NCI-H2107 treated with DMSO at 0.1 percent for 48 hours (cell line): ENCODE data around the gene FBXO24.
"Not testable (repeated sequence)": the region's sequence is repeated elsewhere in the genome, so short reads cannot be mapped to it uniquely, and the experiment has no call there.

Experiments used
- DNase-seq: peaks from one replicate; lab custom pipeline; 2025; ENCODE audit not compliant: unreplicated experiment; lab: John Stamatoyannopoulos, UW

FBXO24 gene, protein sequence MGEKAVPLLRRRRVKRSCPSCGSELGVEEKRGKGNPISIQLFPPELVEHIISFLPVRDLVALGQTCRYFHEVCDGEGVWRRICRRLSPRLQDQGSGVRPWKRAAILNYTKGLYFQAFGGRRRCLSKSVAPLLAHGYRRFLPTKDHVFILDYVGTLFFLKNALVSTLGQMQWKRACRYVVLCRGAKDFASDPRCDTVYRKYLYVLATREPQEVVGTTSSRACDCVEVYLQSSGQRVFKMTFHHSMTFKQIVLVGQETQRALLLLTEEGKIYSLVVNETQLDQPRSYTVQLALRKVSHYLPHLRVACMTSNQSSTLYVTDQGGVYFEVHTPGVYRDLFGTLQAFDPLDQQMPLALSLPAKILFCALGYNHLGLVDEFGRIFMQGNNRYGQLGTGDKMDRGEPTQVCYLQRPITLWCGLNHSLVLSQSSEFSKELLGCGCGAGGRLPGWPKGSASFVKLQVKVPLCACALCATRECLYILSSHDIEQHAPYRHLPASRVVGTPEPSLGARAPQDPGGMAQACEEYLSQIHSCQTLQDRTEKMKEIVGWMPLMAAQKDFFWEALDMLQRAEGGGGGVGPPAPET

DNA sequence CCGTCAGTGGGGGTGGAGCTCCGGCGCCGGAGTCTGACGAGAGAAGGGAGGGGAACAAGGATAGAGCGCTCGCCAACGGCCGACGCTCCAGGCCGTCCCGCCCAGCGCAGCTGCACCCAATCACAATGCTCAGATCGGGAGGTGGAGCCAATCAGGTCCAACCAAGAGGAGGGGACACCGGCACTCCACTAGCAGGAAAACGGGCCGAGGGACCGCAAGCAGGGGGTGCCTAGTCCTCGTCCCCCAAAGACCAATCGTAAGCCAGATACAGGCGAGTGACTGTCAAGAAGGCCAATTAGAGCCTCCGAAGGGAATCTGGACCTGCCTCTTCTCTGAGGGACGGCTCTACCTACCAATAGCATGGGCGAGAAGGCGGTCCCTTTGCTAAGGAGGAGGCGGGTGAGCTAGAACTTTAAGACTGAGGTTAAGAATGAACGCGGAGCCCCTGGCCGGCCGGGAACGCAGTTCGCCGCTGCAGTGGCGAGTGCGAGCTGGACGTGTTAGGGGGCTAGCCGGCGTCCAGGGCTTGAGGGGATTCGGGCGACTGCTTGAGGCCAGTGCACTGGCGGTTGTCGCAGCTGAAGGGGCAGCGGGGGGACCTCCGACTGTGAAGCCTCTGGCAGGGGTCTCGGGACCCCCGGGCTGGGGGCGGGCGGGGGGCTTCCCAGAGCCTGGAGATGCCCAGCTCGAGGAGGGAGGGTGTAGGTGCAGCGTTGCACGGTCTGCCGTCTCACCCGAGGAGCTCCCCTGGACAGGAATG, at the start of gene FBXO24:
FBXO24 (plus strand) TSS at position 63 of the 760 bp plus-strand sequence; CDS start at position 361, 298 bp downstream.
- peak; percentile 99 for DNase-seq

DNA sequence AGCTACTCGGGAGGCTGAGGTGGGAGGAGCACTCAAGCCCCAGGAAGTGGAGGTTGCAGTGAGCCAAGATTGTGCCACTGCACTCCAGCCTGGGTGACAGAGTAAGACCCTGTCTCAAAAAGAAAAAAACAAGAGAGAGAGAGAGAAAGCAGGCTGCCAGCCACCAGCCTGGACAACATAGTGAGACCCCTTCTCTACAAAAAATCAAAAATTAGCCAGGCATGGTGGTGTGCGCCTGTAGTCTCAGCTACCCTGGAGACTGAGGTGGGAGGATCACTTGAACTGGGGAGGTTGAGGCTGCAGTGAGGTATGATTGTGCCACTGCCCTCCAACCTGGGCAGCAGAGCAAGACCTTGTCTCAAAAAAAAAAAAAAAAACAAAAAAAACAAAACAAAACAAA, 49.4 kb upstream of the FBXO24 start:
- DNase-seq, result not testable (repeated sequence)

- no peak for DNase-seq
These were observed 47.8 kb upstream of the FBXO24 start for GRCh38 chr7:100538348-100538653.

GRCh38 chr7:100538654-100539435, 47.3 kb upstream of the FBXO24 start, which contains the start of gene AGFG2:
Gene AGFG2 (plus strand): TSS chr7:100539203. CDS start chr7:100539347, 144 bp downstream.
- DNase-seq, result peak; percentile 99

GRCh38 chr7:100539436-100540006, 46.6 kb upstream of the FBXO24 start:
- DNase-seq, result no peak

- no peak for DNase-seq
These were observed 45.9 kb upstream of the FBXO24 start for GRCh38 chr7:100540073-100540723.

DNA sequence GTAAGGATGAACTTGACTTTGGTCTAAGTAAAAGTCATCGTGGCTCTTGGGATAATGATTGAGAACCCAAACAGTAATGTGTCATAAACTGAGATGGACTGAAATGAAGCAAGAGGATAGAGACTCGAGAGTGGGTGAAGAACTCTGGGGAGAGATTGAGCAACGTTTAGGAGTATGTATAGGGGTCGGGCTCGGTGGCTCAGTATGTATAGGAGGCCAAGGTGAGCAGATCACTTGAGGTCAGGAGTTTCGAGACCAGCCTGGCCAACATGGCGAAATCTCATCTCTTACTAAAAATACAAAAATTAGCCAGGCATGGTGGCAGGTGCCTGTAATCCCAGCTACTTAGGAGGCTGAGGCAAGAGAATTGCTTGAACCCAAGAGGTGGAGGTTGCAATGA, 44.8 kb upstream of the FBXO24 start:
- not testable (repeated sequence) for DNase-seq

DNA sequence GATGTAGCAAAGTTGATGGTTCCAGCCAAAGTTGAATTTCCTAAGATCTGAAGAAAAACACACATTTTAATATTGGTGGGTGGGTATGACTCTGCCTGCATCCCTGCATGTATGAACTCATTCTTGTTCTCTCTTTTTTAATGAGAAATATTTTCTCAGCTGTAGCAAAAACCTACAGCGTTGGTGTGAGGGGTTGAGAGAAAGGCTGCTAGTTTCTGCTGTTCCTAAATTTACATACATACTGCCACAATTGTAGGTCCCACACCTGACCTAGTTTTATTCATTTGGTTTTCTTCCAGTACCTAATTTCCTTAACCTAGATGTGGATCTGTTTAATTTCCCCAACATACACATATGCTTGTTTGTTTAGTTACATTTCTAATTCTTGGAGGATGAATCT, 42.5 kb upstream of the FBXO24 start:
- DNase-seq, result no peak

DNA sequence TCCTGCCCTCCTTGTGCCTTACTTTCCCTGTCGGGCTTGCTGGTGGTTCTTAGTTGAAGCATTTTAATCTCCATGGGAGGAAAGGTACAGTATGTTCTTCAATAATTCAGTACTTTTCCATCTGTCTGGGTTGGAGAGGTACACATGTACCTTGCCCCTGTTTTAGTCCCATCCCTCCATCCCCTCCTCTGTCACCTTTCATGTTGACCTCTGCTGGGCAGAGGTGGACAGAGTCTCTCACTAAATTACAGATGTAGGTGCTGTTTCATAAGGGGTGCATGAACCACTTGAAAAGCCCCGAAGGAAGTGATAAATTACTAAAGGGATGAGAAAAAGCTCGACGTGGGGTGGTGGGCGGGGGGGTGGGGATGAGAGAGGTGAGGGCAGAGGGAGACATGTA, 41.7 kb upstream of the FBXO24 start:
- no peak for DNase-seq

GRCh38 chr7:100544967-100545359, 41.2 kb upstream of the FBXO24 start:
- no peak for DNase-seq

DNA sequence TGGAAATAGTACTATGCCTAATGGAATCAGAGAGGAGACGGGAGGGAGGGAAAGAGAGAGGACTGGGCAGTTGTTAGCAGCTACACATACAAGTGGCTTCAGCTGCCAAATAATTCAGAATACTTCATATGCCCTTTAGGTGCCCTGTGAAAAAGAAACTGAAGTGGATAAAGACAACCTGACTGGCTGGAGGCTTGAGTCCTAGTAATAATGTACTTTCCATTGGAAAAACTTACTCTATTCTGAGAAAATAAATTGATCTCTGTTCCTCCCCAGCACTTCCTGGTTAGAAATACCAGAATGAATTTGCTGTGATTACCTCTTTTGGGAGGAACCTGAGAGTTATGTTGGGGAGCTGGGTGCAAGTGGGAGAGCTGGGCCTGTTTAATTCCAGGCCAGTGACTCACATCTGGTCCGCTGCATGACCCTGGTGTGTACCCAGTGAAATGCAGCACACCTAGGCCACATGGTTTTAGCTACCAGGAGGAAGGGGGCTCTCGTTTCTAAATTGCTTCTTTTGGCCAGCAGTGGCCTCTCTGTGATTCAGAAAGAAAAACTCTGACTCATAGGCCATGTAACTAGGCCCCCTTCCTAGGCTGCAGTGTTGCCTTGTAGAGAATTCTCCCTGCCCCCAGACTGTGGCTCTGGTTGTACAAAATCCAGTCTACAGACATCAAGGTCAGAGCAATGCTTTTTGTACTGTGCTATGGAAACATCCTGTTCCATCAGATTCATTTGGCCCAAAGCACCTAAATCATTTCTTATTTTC, 40.6 kb upstream of the FBXO24 start:
- no peak for DNase-seq

DNA sequence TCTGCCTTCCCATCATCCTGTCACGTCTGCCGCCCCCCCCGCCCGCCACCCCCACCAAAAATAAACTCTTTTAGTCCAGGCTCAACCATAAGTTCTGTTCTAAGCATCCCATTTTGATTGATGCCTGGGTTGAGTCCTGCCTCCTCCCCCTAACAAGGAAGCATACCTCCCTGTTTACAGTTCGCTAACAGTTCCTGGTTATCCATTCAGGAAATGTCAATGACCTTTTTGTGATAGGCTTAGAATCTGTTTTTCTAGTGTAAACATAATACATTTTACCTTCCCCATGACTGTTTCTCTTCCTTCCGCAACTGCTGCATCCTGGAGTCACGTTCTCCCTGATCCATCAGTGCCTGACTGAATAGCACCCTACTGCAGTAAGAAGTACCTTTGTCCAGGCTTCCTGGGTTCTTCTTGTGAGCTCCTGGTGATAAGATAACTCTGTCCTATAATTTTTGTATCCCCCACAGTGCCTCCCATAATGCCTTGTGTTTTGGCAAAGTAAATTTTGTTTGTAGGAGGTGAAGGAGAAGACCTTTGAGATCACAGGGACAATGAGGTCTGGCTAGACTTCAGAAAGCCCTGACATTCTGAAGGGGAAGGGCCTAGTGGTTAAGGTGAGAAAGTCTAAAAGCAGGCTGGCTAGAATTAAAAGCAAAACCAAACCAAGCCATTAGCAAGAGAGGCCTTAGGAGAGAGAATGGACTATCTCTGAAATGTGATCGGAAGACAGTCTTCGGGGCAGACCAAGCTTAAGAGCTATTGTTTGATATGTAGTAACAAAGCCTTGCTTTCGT, 39.8 kb upstream of the FBXO24 start:
- DNase-seq, result peak; percentile 60

DNA sequence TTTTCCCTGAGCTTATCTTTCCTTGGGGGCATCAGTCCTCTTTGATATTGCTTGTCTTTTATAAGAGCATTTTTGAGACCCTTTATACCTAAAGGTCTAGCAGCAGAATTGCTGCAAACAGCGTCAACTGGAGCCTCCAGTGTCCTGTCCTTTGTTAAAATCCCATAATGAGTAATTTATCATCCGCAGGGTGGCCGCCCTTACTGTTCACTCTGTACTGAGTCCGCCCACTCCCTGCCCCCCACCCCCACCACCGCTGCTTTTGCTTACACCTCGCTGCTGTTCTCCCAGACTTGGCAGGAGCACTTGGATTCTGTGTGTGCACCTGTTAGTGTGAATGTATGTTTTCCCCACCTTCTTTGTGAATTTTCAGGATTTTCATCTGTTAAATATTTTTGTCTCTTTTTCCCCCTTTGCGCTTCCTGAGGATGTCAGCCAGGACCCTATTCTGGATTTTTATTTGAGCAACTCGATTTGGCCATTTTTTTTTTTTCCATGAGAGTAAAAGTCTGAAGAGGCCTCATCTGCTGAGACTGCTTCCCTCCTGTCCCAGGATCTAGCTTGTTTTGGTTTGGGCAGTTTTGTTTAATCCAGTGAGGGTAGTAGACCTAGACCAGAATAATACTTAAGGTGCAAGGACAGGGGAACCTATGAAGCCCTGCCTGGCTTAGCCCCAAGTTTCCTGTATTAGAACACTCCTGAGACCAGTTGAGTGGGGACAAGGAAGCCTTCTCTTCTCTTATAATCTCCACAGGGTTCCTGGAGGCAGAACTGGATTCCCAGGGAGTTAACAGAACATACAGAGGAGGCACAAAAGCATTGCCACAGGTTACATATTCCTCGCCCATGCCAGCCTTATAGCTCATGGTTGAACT, 39.0 kb upstream of the FBXO24 start:
- peak; percentile 60 for DNase-seq

DNA sequence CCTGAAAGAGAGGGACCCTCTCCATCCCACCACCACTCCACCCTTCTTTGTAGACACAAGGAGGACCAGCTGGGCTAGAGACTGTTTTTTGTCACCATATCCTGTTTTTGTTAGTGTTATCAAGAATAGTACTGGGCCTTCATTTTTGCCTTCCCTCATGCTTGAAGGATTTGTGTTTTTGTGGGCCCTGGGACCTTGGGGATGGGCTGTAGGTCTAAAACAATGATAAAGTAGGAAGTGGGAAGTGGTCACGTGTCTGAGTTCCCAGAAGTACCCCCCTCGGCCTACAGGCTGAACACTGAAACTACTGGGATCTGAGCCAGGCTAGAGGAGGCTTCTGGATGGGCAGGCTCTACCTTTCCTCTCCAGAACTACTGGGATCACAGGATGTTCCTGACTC, 38.3 kb upstream of the FBXO24 start:
- DNase-seq, result no peak

DNA sequence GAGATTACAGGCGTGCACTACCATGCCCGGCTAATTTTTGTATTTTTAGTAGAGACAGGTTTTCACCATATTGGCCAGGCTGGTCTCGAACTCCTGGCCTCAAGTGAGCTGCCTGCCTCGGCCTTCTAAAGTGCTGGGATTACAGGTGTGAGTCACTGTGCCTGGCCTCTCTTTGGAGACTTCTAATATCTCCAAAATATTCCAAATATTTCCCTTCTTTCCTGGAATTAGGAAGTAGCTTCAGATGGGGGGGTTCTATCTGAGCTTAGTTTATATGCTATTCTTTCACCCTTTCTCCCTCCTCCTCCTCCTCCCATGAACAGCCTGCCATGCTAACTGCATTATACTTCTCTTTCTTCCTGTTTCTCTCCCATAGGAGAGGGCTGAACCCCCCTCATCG, 37.7 kb upstream of the FBXO24 start:
- not testable (repeated sequence) for DNase-seq

GRCh38 chr7:100552532-100552931, 33.6 kb upstream of the FBXO24 start:
- DNase-seq, result no peak

GRCh38 chr7:100553032-100553431, 33.1 kb upstream of the FBXO24 start:
- DNase-seq, result no peak

GRCh38 chr7:100555701-100556100, 30.4 kb upstream of the FBXO24 start:
- no peak for DNase-seq
